Activated CD4-positive, alpha-beta T cell treated with anti-CD3 and anti-CD28 coated beads for 36 hours (primary cell): ENCODE results near the gene SLC4A8. TPM values are rescaled to one million over a fixed set of nuclear protein-coding genes. Genes with fewer than 3 reads are reported as not detected.

Experiments used
- ATAC-seq: fragments of 200-7000 bp; cut with Tn5 transposase; one replicate; pipeline ENCODE4 v1.10.0; 2021; ENCODE audit warnings: mild to moderate bottlenecking, moderate library complexity
- CTCF ChIA-PET: fragments of 350-600 bp; sonication (Branson Sonifier 250); formaldehyde crosslinking; loops from one replicate; lab custom pipeline; 2021; ENCODE audit warnings: antibody characterized with exemption; lab: Charles Lee
- POLR2A ChIA-PET: fragments of 350-600 bp; sonication (Branson Sonifier 250); formaldehyde crosslinking; loops from one replicate; lab custom pipeline; 2021; ENCODE audit warnings: antibody characterized with exemption, inconsistent platforms; lab: Charles Lee
- DNase-seq: peaks from one replicate; pipeline ENCODE4 v3.0.0-alpha.2; 2020
- H3K27ac Mint-ChIP-seq: one replicate; pipeline ENCODE4 v1.8.0; 2021; ENCODE audit warnings: mixed read lengths
- H3K27me3 Mint-ChIP-seq: one replicate; pipeline ENCODE4 v1.8.0; 2021; ENCODE audit warnings: mixed read lengths
- H3K36me3 Mint-ChIP-seq: one replicate; pipeline ENCODE4 v1.8.0; 2021; ENCODE audit warnings: low read depth, mixed read lengths
- H3K4me1 Mint-ChIP-seq: one replicate; pipeline ENCODE4 v1.8.0; 2021; ENCODE audit warnings: mixed read lengths
- H3K4me3 Mint-ChIP-seq: one replicate; pipeline ENCODE4 v1.8.0; 2021; ENCODE audit warnings: mild to moderate bottlenecking, moderate library complexity, mixed read lengths
- H3K9me3 Mint-ChIP-seq: one replicate; pipeline ENCODE4 v1.8.0; 2021; ENCODE audit warnings: low read depth, mixed read lengths
- intact Hi-C, 2 experiments: fragments of 100-400 bp; cut with DNase I in 1 of 2; cut with micrococcal nuclease in 1 of 2; formaldehyde crosslinking; loops; one replicate each; pipeline versions ENCODE4 v1.14.2 to v1.15.1; 2022 to 2024; cut with DNase I, micrococcal nuclease
- total RNA-seq, 2 experiments: library from RNA; stranded (reverse); gene quantifications; one replicate each; pipeline ENCODE4 v1.2.3, GENCODE V29; 2021

SLC4A8 gene
- total RNA-seq, 2 experiments from 2014 or later, result 1.7 to 2.0 TPM

DNA sequence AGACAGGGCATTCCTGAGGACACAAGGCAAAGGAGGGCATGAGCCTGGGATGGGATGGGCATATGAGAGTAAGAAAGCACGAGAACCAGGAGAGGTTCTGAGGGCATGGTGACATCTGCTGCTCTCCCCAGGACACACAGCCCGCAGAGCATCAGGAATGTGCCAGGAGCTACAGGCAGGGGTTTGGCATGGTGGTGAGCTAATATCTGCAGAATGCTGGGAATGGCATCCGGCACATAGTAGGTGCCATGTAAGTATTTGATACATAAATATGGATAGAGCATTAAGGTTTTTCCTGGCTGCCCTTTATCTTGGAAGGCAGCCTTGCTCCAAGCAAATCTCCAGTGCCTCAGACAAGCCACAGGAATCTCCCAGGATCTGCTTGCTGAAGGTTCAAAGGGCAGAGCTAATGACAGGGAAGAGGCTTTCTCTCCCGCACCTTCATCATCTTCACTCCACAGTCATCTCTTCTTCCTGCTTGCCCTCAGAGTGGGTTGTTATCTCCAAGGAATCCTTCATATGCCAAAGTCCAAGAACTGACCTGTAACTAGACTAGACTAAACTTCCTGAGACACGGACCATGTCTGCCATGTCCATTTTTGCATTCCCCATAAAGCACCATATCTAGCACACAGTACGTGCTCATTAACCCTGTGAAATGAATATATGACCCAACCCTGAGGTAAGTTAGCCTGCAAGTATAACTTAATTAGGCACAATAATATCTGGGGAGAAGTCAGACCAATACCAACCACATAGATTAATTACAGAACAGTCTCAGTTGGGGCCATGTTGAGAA is 104.4 kb downstream of the SLC4A8 start:
- Mint-ChIP-seq H3K4me1 (peaks cover 6% of the 10 kb centered on the region), H3K9me3 (no peaks in the 10 kb centered on the region), H3K36me3 (no peaks in the 10 kb centered on the region), H3K4me3 (no peak overlapping the region), H3K27me3 (no peaks in the 10 kb centered on the region), H3K27ac (no peak overlapping the region)
- ATAC-seq (no peak), DNase-seq (no peak)
- ChIA-PET POLR2A (no interaction called here), CTCF (interaction anchor here (0.6 to 2.8 kb wide), 3 partner anchors 107 to 1132 kb away, joined by 3 to 19 read pairs (median 4); partner anchors contain the start of gene FAM186A)
- intact Hi-C loops, result no loop called here

DNA sequence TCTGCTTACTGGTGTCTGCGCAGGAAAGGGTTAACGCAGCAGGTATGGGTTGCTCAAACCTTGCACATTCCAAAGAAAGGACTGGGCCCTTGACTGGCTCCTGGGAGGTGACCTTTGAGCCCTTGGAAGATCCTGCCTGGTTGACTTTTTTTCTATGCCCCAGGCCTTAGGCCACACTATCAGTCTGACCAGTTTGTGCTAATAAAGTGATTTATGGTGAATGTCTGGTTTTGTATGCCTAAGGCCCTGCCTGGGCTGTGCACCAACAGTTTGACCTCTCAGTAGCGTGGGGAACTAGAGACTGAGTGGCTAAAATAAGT is 105.0 kb downstream of the SLC4A8 start:
- no peak for DNase-seq
- intact Hi-C loops, result no loop called here
- CTCF ChIA-PET, result interaction anchor here (0.7 to 6.1 kb wide), 2 partner anchors 81 to 109 kb away, joined by 3 to 138 read pairs; partner anchors contain the start of gene SLC4A8
- ATAC-seq, result no peak
- POLR2A ChIA-PET, result no interaction called here
- Mint-ChIP-seq H3K4me3 (no peak overlapping the region), H3K9me3 (no peaks in the 10 kb centered on the region), H3K36me3 (no peaks in the 10 kb centered on the region), H3K27me3 (no peaks in the 10 kb centered on the region), H3K4me1 (peaks cover 6% of the 10 kb centered on the region), H3K27ac (no peak overlapping the region)

DNA sequence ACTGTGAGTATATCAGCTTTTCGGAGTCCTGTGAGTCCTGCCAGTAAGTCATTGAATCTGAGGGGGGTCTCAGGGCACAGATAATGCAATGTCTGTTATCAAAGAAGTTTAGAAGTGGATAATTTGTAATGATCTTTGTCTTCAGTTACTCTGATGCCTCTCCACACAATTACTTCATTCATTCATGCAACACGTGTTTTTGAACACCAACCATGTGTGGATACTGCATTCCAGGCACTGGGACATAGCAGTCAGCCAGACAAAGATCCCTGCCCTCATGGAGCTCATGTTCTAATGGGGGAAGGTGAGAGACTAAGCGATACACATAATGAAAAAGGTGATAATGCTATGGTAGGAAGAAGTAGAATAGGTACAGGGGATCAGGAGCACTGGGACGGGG is 105.6 kb downstream of the SLC4A8 start:
- CTCF ChIA-PET, result interaction anchor here (0.7 to 6.1 kb wide), 6 partner anchors 8 to 149 kb away, joined by 3 to 138 read pairs (median 8); partner anchors contain the start of gene SLC4A8
- Mint-ChIP-seq H3K4me3 (no peak overlapping the region), H3K27ac (no peak overlapping the region), H3K9me3 (no peaks in the 10 kb centered on the region), H3K27me3 (peaks cover 2% of the 10 kb centered on the region), H3K36me3 (no peaks in the 10 kb centered on the region), H3K4me1 (peaks cover 6% of the 10 kb centered on the region)
- ATAC-seq (no peak), DNase-seq (no peak)
- POLR2A ChIA-PET, result no interaction called here
- intact Hi-C loops, result loop anchor here in 1 of 2 experiments (5.0 kb wide), 2 partner anchors 263 to 292 kb away; no protein-coding TSS in a partner anchor

DNA sequence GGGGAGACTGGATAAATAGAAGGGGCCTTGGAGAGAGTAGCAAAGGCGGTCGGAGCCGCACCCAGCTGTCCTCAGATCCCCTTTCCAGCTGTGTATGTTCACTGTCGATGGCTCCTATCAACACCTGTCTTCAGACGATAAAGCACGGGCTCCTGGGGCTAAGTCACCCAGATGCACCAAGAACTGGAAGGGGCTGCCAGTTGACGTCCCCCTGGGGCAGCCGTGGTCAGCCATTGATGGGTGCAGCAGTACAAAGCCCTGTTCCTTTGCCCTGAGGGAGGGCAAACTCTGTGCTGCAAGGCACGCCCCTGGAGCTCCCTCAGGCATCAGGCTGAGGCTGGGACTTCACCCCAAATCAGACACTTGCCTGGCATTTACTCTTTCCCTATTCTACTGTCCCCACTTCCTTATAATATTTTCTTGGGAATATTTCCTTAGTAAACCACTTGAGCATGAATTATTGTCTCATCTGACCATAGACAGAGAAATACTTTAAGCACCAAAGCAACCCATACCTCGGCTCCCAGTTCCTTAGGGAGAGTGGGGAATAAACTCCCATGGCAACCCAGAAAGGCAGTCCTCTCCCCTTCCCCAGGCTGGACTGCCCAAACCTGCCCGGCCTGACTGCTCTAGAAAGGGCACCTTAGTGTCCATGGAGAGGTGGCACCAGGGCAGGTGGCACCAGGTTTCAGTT is 106.8 kb downstream of the SLC4A8 start:
- Mint-ChIP-seq H3K9me3 (no peaks in the 10 kb centered on the region), H3K4me1 (peaks cover 6% of the 10 kb centered on the region), H3K27ac (no peak overlapping the region), H3K36me3 (no peaks in the 10 kb centered on the region), H3K4me3 (no peak overlapping the region), H3K27me3 (peaks cover 2% of the 10 kb centered on the region)
- ChIA-PET POLR2A (interaction anchor here (0.9 kb wide), 1 partner anchor 11 kb away, joined by 3 read pairs; no protein-coding TSS in a partner anchor), CTCF (interaction anchor here (0.7 to 6.1 kb wide), 24 partner anchors 9 to 1004 kb away, joined by 3 to 138 read pairs (median 4); partner anchors contain the start of gene SLC4A8)
- ATAC-seq (no peak), DNase-seq (no peak)
- intact Hi-C loops, result loop anchor here in 1 of 2 experiments (5.0 kb wide), 2 partner anchors 264 to 291 kb away; no protein-coding TSS in a partner anchor

DNA sequence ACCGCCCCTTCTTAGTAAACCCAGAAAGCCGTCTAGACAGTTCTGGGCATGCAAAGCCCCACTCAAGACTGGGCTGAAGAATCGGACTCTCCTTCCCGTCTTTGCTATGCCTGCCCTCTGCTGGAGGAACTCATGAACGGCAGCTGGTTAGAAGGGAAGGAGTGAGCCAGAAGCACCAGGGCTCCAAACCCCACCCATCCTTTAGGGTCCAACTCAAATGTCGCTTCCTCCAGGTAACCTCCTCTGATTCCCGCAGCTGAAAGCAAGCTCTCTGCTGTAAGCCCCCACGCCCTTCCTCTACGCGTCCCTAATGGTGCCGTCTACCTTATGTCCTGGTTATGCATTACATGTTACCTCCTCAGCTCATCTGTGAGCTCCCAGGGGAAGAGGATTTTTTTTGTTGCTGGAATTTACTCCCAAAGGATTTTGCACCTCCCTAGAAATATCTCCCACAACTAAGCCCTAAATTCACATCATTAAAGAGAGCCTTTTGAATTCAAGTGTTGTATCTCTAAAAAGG is 107.4 kb downstream of the SLC4A8 start:
- H3K4me1 Mint-ChIP-seq, result peaks cover 6% of the 10 kb centered on the region
- peaks cover 2% of the 10 kb centered on the region for H3K27me3 Mint-ChIP-seq

DNA sequence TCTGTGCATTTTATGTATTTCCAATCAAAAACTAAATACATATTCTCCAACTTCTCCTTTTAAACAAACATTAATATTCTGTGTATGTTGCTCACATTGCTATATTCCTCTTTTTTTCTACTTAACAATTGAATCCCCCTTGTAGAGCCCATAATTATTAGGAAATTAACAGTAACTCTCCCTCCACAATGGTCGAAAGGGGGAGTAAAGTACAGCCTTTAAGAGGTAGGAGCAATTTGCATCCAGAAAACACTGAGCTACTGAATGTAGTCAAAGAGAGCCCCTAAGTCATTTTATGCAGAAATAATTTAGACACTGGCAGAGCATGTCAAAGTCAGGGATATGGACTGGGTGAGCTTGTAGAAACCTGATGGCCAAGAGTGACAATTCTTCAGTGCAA is 109.2 kb downstream of the SLC4A8 start:
- POLR2A ChIA-PET, result no interaction called here
- Mint-ChIP-seq H3K27me3 (peaks cover 2% of the 10 kb centered on the region), H3K4me1 (peaks cover 6% of the 10 kb centered on the region), H3K4me3 (no peak overlapping the region), H3K9me3 (no peaks in the 10 kb centered on the region), H3K36me3 (no peaks in the 10 kb centered on the region), H3K27ac (no peak overlapping the region)
- DNase-seq (no peak), ATAC-seq (no peak)
- intact Hi-C loops, result loop anchor here in 1 of 2 experiments (5.0 kb wide), 2 partner anchors 266 to 289 kb away; no protein-coding TSS in a partner anchor
- CTCF ChIA-PET, result interaction anchor here (0.6 to 6.1 kb wide), 4 partner anchors 9 to 242 kb away, joined by 3 to 138 read pairs (median 14); partner anchors contain the start of gene SLC4A8

More for the DNA sequence above, 107.4 kb downstream of the SLC4A8 start:
- ATAC-seq, result peak; percentile 94
- peak; percentile 85 for DNase-seq
- Mint-ChIP-seq H3K27ac (no peak overlapping the region), H3K9me3 (no peaks in the 10 kb centered on the region), H3K4me3 (no peak overlapping the region), H3K36me3 (no peaks in the 10 kb centered on the region)
- intact Hi-C loops, result loop anchor here (1.0 to 5.0 kb wide), 5 partner anchors 107 to 343 kb away; no protein-coding TSS in a partner anchor
- ChIA-PET CTCF (interaction anchor here (0.7 to 6.1 kb wide), 27 partner anchors 9 to 1003 kb away, joined by 3 to 138 read pairs (median 4); partner anchors contain the start of gene SLC4A8), POLR2A (interaction anchor here (0.9 kb wide), 1 partner anchor 11 kb away, joined by 3 read pairs; no protein-coding TSS in a partner anchor)

DNA sequence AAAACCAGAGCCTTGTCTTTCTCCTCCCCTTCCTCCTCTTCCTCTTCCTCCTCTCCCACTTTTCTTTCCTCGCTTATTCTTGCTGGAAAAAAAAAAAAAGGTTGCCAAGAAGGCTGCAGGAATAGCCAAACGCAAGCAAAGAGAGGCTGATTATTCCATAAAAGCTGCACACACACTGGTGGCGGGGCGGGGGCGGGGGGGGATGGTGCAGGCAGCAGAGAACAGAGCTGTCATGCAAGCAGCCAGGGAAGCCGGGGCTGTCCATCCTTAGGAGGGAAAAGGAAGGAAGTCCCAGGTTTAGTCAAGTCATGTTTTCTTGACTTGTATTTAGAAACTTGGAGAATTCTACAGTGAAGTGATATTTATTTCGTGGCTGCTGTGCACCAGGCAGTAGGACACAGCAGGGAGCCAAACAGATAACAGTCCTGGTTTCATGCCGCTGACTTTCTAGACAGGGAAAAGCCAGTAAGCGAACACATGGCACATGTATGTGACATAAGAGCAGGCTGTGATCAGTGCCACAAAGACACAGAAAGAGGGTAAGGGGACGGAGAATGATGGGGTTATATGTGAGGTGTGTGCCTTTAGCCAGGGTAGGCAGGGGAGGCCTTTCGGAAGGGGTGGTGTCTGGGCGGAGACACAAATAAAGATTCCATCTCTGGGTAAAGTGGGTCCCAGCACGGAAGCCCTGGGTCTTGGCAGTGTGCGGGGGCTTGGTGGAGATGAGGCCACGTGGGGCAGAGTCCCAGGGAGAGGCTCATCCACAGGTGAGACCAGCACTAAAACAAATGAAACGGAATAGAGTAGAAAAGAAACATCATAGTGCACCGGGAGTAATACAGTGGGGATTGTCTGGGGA is 109.8 kb downstream of the SLC4A8 start:
- H3K27me3 Mint-ChIP-seq, result peaks cover 2% of the 10 kb centered on the region
- ATAC-seq, result no peak

DNA sequence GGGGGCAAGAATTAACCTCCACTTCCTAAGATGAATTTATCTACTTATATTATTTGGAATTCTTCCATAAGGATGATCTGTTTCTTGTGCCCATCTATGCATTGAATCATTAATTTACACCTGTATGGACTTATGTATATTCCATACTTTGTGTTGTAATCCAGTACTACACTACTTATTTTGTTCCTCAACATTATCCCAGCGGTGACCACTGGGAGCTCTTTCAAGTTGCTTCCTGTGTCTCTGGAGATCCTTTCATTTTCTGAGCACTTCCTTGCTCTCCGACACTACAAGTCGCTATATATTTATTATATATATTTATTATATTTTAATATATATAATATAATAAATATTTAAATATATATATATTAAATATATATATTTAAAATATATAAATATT is 111.5 kb downstream of the SLC4A8 start:
- DNase-seq (no peak), ATAC-seq (no peak)
- ChIA-PET CTCF (interaction anchor here (1.0 to 1.3 kb wide), 2 partner anchors 10 to 114 kb away, joined by 4 to 11 read pairs; no protein-coding TSS in a partner anchor), POLR2A (no interaction called here)
- no peaks in the 10 kb centered on the region for H3K9me3 Mint-ChIP-seq
- H3K4me3 Mint-ChIP-seq, result no peak overlapping the region
- H3K36me3 Mint-ChIP-seq, result no peaks in the 10 kb centered on the region
- H3K27ac Mint-ChIP-seq, result no peak overlapping the region
- peaks cover 6% of the 10 kb centered on the region for H3K4me1 Mint-ChIP-seq
- intact Hi-C loops, result no loop called here
- H3K27me3 Mint-ChIP-seq, result peaks cover 2% of the 10 kb centered on the region

More for the DNA sequence above, 109.8 kb downstream of the SLC4A8 start:
- Mint-ChIP-seq H3K4me3 (no peak overlapping the region), H3K36me3 (no peaks in the 10 kb centered on the region), H3K4me1 (peaks cover 6% of the 10 kb centered on the region), H3K27ac (no peak overlapping the region), H3K9me3 (no peaks in the 10 kb centered on the region)
- ChIA-PET CTCF (interaction anchor here (0.6 to 6.1 kb wide), 5 partner anchors 8 to 242 kb away, joined by 3 to 138 read pairs (median 5); partner anchors contain the start of gene SLC4A8), POLR2A (no interaction called here)
- no peak for DNase-seq
- intact Hi-C loops, result loop anchor here in 1 of 2 experiments (5.0 kb wide), 2 partner anchors 267 to 288 kb away; no protein-coding TSS in a partner anchor

DNA sequence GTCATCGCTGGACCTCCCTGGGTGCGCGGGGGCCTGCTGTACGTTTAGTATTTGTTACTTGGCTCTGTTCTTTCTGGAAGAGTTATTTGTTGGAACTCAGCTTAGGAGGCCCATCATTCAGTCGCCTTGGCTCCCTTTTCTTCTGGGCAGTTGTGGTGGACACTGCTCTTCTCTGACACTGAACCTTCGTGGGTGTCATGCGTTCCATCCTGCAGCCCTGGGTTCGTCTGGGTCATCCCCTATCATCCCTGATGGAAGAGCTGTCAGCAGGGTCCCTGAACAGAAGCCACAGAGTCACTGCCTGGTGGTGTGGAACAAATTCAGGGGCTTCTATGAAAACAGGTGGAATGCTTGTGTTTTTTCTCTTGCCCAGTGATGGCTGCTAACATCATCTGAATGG is 113.5 kb downstream of the SLC4A8 start:
- Mint-ChIP-seq H3K27ac (no peak overlapping the region), H3K36me3 (no peaks in the 10 kb centered on the region), H3K27me3 (peaks cover 5% of the 10 kb centered on the region), H3K4me1 (no peaks in the 10 kb centered on the region), H3K9me3 (no peaks in the 10 kb centered on the region), H3K4me3 (no peak overlapping the region)
- no peak for ATAC-seq
- ChIA-PET CTCF (interaction anchor here (1.0 to 1.1 kb wide), 2 partner anchors 114 to 128 kb away, joined by 3 read pairs; partner anchors contain the start of gene SLC4A8), POLR2A (no interaction called here)
- intact Hi-C loops, result no loop called here
- DNase-seq, result no peak

DNA sequence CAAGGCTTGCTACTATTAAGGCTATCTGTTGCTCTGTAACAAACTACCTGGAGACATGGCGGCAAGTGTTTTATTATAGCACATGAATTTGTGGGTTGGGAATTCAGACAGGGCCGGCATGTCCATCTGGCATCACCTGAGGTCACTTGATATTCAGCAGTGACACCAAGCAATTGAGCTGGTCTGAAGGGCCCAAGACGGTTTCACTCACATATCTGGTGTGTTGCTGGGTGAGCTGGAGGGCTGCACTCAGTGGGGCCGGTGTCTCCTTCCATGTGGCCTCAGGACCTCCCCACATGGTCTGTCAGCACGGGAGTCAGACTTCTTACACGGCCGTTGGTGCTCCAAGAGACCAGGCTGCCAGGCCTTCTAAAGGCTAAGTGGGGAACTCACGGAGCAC is 114.0 kb downstream of the SLC4A8 start:
- ChIA-PET CTCF (interaction anchor here (0.6 to 1.0 kb wide), 2 partner anchors 114 to 349 kb away, joined by 3 read pairs; partner anchors contain the start of genes ANKRD33 and SLC4A8), POLR2A (interaction anchor here (0.6 kb wide), 1 partner anchor 421 kb away, joined by 3 read pairs; no protein-coding TSS in a partner anchor)
- Mint-ChIP-seq H3K4me3 (no peak overlapping the region), H3K36me3 (no peaks in the 10 kb centered on the region), H3K27me3 (peaks cover 5% of the 10 kb centered on the region), H3K9me3 (no peaks in the 10 kb centered on the region), H3K4me1 (no peaks in the 10 kb centered on the region), H3K27ac (no peak overlapping the region)
- ATAC-seq (no peak), DNase-seq (no peak)
- intact Hi-C loops, result no loop called here
